HG03342 (cell line): ENCODE results near the gene IFIT1B.

Source experiments
- ATAC-seq: cut with Tn5 transposase; IDR thresholded peaks from one replicate; pipeline ENCODE4 v1.9.1; 2021; ENCODE audit warnings: mild to moderate bottlenecking, moderate library complexity; ENCODE audit not compliant: unreplicated experiment

The IFIT1B gene

GRCh38 chr10:89347701-89348457 is 30.0 kb upstream of the IFIT1B start:
- ATAC-seq = no peak

DNA sequence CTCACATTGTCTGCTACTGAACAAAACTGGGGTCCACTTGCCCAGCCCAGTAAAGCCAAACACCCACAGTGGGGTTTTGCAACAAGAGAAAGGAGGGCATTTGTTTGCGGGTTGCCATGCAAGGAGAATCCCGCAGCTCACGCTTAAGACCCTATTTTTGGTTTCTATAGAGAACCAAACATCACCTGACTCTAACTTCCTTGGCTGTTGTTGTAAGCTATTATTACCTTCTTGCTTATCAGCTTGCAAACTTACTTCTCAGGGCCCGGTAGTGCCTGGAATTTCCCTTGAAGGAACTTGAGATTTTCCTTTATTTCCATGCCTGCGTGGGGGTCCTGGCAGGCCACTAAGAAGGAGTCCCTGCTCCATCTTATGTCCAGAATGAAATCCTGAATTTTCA is 29.4 kb upstream of the IFIT1B start:
- ATAC-seq = no peak

DNA sequence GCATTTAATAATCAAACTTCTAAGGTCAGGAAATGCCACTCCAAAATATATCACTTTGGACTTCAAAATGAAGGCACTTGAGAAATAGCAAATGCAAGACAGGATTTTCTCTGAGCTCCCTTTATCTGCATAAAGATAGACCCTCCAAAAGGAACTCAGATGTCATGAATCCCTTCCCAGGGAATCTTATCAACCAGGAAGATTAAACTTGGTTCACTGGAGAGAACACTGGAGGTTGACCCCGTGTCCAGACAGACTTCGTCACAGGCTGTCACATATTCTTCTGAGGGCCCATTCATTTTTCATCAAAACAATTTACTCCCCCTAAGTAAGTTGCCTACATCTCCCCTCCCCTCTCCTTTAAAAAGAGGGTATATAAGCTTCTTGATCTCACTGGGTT is 28.9 kb upstream of the IFIT1B start:
- ATAC-seq = no peak

GRCh38 chr10:89350631-89351315 is 27.1 kb upstream of the IFIT1B start:
- ATAC-seq = peak; percentile 37

GRCh38 chr10:89351412-89351779 is 26.5 kb upstream of the IFIT1B start:
- ATAC-seq = peak; percentile 87

- peak; percentile 23 for ATAC-seq
Measured at GRCh38 chr10:89351780-89352597, 25.9 kb upstream of the IFIT1B start.

DNA sequence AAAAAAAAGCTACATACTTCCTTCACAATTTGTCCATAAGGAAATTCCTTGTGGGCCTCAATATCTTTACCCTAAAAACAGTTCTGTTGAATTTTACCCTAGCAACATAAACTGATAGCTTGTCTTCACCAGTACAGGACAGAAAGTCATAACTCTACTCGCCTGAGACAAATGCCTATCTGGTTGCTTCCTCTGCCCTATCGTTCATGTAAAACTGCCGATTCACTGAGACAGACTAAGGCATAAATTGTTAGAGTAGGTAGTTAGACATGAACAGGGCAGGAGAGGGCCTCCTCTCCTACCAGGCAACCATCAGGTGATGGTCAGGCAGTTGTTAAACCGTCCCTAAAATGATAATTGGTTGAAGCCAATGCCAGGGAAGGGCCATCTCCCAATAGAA is 25.1 kb upstream of the IFIT1B start:
- ATAC-seq = no peak

DNA sequence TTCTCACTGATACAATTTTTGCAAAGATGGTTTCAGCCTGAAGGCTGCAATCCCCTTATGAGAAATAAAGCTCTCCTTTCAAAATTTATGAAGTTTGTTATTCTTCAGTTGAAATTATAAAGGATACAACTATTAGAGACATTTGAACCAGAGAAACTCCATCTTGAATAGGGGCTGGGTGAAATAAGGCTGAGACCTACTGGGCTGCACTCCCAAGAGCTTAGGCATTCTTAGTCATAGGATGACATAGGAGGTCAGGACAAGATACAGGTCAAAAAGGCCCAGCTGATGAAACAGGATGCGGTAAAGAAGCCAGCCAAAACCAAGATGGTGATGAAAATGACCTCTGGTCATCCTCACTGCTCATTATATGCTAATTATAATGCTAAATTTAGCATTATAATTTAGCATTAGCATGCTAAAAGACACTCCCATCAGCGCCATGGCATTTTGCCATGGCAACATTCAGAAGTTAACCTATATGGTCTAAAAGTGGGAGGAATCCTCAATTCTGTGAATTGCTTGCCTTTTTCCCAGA is 22.4 kb upstream of the IFIT1B start:
- no peak for ATAC-seq

DNA sequence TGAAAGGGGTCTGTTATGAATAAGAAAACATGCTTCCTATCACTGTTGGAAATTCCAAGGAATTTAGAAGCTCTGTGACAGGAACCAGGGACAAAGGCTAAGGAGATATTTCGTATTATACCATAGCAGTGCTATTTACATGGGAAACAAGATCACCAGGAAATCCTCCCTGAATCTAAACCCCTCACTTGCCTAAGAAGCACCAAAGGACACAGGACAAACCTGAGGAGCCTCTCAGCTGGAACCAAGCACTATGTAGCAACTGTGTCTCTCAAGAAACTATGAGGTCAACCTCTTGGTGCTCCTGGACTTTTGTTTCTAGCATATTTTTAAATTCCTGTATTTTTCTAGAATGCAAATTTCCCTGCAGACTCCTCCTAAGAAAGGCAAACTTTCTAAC is 20.8 kb upstream of the IFIT1B start:
- ATAC-seq = no peak

GRCh38 chr10:89357975-89358374 is 19.9 kb upstream of the IFIT1B start:
- ATAC-seq = no peak

- no peak for ATAC-seq
Measured at GRCh38 chr10:89360157-89360556, 17.7 kb upstream of the IFIT1B start.

DNA sequence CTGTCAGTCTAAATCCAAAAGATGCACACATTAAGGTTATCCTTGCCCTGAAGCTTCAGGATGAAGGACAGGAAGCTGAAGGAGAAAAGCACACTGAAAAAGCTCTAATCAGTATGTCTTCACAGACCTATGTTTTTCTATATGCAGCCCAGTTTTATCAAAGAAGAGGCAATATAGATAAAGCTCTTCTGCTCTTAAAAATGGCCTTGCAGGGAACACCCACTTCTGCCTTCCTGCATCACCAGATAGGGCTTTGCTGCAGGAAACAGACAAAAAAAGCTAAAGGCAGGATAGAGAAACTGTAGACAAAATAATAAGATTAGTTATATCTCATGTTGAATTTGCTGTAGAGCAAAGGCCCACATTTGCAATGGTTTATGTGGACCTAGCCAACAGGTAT is 14.9 kb upstream of the IFIT1B start:
- ATAC-seq = no peak

GRCh38 chr10:89363729-89364442 is 14.0 kb upstream of the IFIT1B start:
- no peak for ATAC-seq

DNA sequence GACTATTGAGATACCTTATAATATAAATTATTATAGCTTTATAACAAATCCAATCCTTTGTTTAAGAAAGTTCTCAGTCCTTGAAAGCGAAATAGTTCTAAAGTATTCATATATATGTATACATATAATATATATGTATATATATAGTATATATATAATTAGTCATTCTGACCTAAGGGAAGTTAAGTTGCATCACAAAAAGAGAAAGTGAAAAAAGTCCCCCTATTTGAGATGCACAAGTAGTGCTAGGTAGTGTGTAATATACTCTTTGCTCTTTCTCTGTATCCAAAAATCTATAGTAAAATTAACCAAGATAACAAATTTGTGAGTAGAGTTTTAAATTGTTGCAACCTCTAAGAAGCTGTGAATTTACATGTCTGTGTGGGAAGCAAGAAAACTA is 13.3 kb upstream of the IFIT1B start:
- ATAC-seq = no peak

GRCh38 chr10:89367529-89367928 is 10.3 kb upstream of the IFIT1B start:
- ATAC-seq = peak; percentile 88

GRCh38 chr10:89368129-89368528 is 9.7 kb upstream of the IFIT1B start:
- no peak for ATAC-seq

DNA sequence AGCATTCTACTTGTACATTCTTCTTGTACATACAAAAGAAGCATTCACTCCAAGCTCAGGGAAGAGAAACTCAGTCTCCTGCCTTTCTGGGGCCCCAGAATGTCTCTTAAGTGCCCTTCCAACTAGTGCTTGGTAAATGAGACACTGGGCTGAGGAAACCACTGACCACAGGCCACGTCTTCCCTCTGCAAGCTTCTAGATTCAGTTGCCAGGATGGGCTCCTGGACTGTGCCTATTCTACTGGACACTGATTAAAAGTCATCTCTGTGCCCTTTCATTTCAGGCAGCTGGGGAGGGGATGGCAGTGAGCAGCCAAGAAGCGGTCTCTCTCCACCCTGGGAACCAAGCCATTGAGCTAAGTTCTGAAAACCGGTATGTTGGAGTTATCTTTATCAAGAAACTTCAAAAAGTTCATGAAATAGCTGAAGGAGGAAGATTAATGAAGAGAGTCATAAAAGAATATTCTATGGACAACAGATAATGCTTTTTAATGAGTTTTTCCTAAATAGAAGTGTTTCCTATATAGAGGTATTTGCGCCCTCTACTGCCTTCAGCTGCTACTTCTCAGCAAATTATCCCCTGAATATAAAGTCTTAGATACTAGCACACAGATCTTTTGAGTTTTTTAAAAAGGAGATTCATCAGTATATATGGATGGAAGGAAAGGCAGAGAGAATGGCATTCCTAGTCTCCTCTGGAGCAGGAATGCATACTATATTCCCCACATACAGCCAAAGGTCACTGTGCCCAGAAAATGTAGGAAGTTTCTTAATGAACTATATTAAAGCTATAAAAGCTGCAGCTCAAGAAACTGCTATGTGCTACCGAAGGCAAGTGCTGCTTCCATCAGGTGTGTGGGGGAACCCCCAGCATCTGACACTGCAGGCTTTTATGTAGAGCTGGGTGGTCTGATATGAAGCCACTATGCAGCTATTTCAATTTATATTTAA is 8.4 kb upstream of the IFIT1B start:
- no peak for ATAC-seq

- no peak for ATAC-seq
Measured at GRCh38 chr10:89371079-89371478, 6.8 kb upstream of the IFIT1B start.

DNA sequence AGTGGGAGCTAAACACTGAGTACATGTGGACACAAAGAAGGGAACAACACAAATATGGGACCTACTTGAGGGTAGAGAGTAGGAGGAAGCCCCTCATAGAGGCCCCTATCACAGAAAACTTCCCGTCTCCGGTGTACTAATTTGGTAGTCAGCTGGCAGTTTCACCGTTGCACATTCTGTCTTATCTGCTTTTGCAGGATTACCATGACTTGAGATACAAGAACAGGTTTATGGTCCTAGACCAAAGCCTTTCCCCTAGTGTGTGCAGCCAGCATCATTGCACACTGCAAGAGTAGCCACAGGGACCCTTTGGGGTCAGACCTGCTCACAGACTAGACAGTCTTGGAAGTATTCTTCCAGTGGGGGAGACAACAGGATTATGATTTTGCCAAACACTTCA is 5.9 kb upstream of the IFIT1B start:
- no peak for ATAC-seq
